ENCODE measurements around the gene NANS. TPM values are rescaled to one million over a fixed set of nuclear protein-coding genes. Genes with fewer than 3 reads are reported as not detected.

NANS gene
- total RNA-seq, 1 donor from 2014 or later: 77.8 TPM

Other genes with a start within 250 kb of the NANS start
- gene FOXE1, start 203.5 kb upstream of the NANS start, total RNA-seq: not detected in 2 replicates
- gene TRMO, start 134.2 kb upstream of the NANS start, total RNA-seq: 11.8 and 14.4 TPM in 2 replicates
- gene HEMGN, start 118.6 kb upstream of the NANS start, total RNA-seq: not detected in 2 replicates
- 5.1 and 5.8 TPM in 2 replicates for gene ANP32B, start 73.4 kb upstream of the NANS start, total RNA-seq
- 1.9 and 2.4 TPM in 2 replicates for gene TRIM14, start 62.5 kb downstream of the NANS start, total RNA-seq
- gene CORO2A, start 135.9 kb downstream of the NANS start, total RNA-seq: 0.51 TPM in 2 replicates
- gene TBC1D2, start 198.9 kb downstream of the NANS start, total RNA-seq: 1.4 and 1.8 TPM in 2 replicates